Subcutaneous abdominal adipose tissue (tissue), 5 donors: ENCODE data around the gene NRG3.

Experiments used
- H3K27ac ChIP-seq: one replicate; pipeline ENCODE4 v1.7.0; 2013; ENCODE audit warnings: low read depth, mild to moderate bottlenecking, inconsistent platforms, low read length, moderate library complexity
- H3K27me3 ChIP-seq, 5 donors: one replicate each; pipeline ENCODE4 v1.7.0; 2013; ENCODE audit warnings: low read length in 5 of 5, inconsistent platforms in 1 of 5; ENCODE audit not compliant: control insufficient read depth in 5 of 5, insufficient read depth in 4 of 5
- H3K36me3 ChIP-seq, 5 donors: one replicate each; pipeline ENCODE4 v1.7.0; 2013; ENCODE audit warnings: low read length in 5 of 5; ENCODE audit not compliant: control insufficient read depth in 5 of 5, insufficient read depth in 5 of 5
- H3K4me1 ChIP-seq, 5 donors: one replicate each; pipeline ENCODE4 v1.7.0; 2013; ENCODE audit warnings: low read length in 5 of 5, mild to moderate bottlenecking in 3 of 5, moderate library complexity in 1 of 5; ENCODE audit not compliant: control insufficient read depth in 5 of 5, insufficient read depth in 5 of 5
- H3K4me3 ChIP-seq, 5 donors: one replicate each; pipeline ENCODE4 v1.7.0; 2013; ENCODE audit warnings: low read length in 5 of 5, low read depth in 1 of 5
- H3K9ac ChIP-seq, 5 donors: one replicate each; pipeline ENCODE4 v1.7.0; 2013; ENCODE audit warnings: low read length in 5 of 5, mild to moderate bottlenecking in 4 of 5, moderate library complexity in 3 of 5
- H3K9me3 ChIP-seq, 5 donors: one replicate each; pipeline ENCODE4 v1.7.0; 2013; ENCODE audit warnings: low read length in 5 of 5; ENCODE audit not compliant: control insufficient read depth in 5 of 5
- donor health status: healthy.
- donor health status: healthy.
- donor health status: healthy.
- donor health status: healthy.
- donor health status: healthy.

The NRG3 gene

GRCh38 chr10:82888809-82889455 lies 1013.9 kb downstream of the NRG3 start:
- Histone ChIP-seq H3K4me1 (no peaks in the 10 kb centered on the region), H3K4me3 (no peak overlapping the region), H3K36me3 (no peaks in the 10 kb centered on the region), H3K9ac (no peak overlapping the region), H3K9me3 (no peaks in the 10 kb centered on the region), H3K27ac (no peak overlapping the region), H3K27me3 (no peaks in the 10 kb centered on the region)

- Histone ChIP-seq H3K27ac (no peak overlapping the region), H3K9ac (no peak overlapping the region), H3K4me3 (no peak overlapping the region), H3K4me1 (no peaks in the 10 kb centered on the region), H3K27me3 (no peaks in the 10 kb centered on the region), H3K36me3 (no peaks in the 10 kb centered on the region), H3K9me3 (no peaks in the 10 kb centered on the region)
Measured at GRCh38 chr10:82889728-82890127, 1014.7 kb downstream of the NRG3 start.

GRCh38 chr10:82890573-82890972 lies 1015.6 kb downstream of the NRG3 start:
- H3K27me3 ChIP-seq: no peaks in the 10 kb centered on the region
- no peak overlapping the region for H3K9ac ChIP-seq
- peaks cover 0 to 2% (median 0%) of the 10 kb centered on the region in 5 donors for H3K9me3 ChIP-seq
- no peaks in the 10 kb centered on the region for H3K4me1 ChIP-seq
- H3K4me3 ChIP-seq: no peak overlapping the region
- H3K36me3 ChIP-seq: no peaks in the 10 kb centered on the region
- no peak overlapping the region for H3K27ac ChIP-seq

- H3K36me3 ChIP-seq: no peaks in the 10 kb centered on the region
- peaks cover 0 to 3% (median 0%) of the 10 kb centered on the region in 5 donors for H3K9me3 ChIP-seq
- no peak overlapping the region for H3K27ac ChIP-seq
- no peak overlapping the region for H3K9ac ChIP-seq
- no peaks in the 10 kb centered on the region for H3K4me1 ChIP-seq
- no peaks in the 10 kb centered on the region for H3K27me3 ChIP-seq
- no peak overlapping the region for H3K4me3 ChIP-seq
Measured at GRCh38 chr10:82908096-82908495, 1033.1 kb downstream of the NRG3 start.

- Histone ChIP-seq H3K36me3 (no peaks in the 10 kb centered on the region), H3K9me3 (peaks cover 0 to 3% (median 0%) of the 10 kb centered on the region in 5 donors), H3K9ac (no peak overlapping the region), H3K4me1 (no peaks in the 10 kb centered on the region), H3K27me3 (no peaks in the 10 kb centered on the region), H3K27ac (no peak overlapping the region), H3K4me3 (no peak overlapping the region)
Measured at GRCh38 chr10:82908751-82909150, 1033.8 kb downstream of the NRG3 start.

GRCh38 chr10:82910301-82910700 lies 1035.3 kb downstream of the NRG3 start:
- no peaks in the 10 kb centered on the region for H3K36me3 ChIP-seq
- no peaks in the 10 kb centered on the region for H3K27me3 ChIP-seq
- H3K9ac ChIP-seq: no peak overlapping the region
- no peak overlapping the region for H3K4me3 ChIP-seq
- peaks cover 0 to 3% (median 0%) of the 10 kb centered on the region in 5 donors for H3K9me3 ChIP-seq
- H3K4me1 ChIP-seq: peaks cover 0 to 3% (median 0%) of the 10 kb centered on the region in 5 donors
- no peak overlapping the region for H3K27ac ChIP-seq

GRCh38 chr10:82914655-82915136 lies 1039.7 kb downstream of the NRG3 start:
- H3K4me1 ChIP-seq: peaks cover 0 to 3% (median 0%) of the 10 kb centered on the region in 5 donors
- no peaks in the 10 kb centered on the region for H3K36me3 ChIP-seq
- H3K27ac ChIP-seq: no peak overlapping the region
- H3K9ac ChIP-seq: no peak overlapping the region
- H3K27me3 ChIP-seq: no peaks in the 10 kb centered on the region
- no peak overlapping the region for H3K4me3 ChIP-seq
- peaks cover 0 to 3% (median 0%) of the 10 kb centered on the region in 5 donors for H3K9me3 ChIP-seq

- no peaks in the 10 kb centered on the region for H3K27me3 ChIP-seq
Measured at GRCh38 chr10:82916941-82917340, 1041.9 kb downstream of the NRG3 start.

GRCh38 chr10:82918022-82918421 lies 1043.0 kb downstream of the NRG3 start:
- H3K36me3 ChIP-seq: no peaks in the 10 kb centered on the region
- no peak overlapping the region for H3K4me3 ChIP-seq
- no peaks in the 10 kb centered on the region for H3K27me3 ChIP-seq
- H3K9me3 ChIP-seq: no peaks in the 10 kb centered on the region
- no peak overlapping the region for H3K27ac ChIP-seq
- H3K9ac ChIP-seq: no peak overlapping the region
- H3K4me1 ChIP-seq: peaks cover 0 to 3% (median 0%) of the 10 kb centered on the region in 5 donors

More at GRCh38 chr10:82916941-82917340, 1041.9 kb downstream of the NRG3 start:
- no peaks in the 10 kb centered on the region for H3K36me3 ChIP-seq
- H3K4me1 ChIP-seq: peaks cover 0 to 3% (median 0%) of the 10 kb centered on the region in 5 donors
- H3K4me3 ChIP-seq: no peak overlapping the region
- H3K9ac ChIP-seq: no peak overlapping the region
- no peak overlapping the region for H3K27ac ChIP-seq
- H3K9me3 ChIP-seq: no peaks in the 10 kb centered on the region

- Histone ChIP-seq H3K4me1 (no peaks in the 10 kb centered on the region), H3K27me3 (no peaks in the 10 kb centered on the region), H3K4me3 (no peak overlapping the region), H3K36me3 (no peaks in the 10 kb centered on the region), H3K27ac (no peak overlapping the region), H3K9me3 (no peaks in the 10 kb centered on the region), H3K9ac (no peak overlapping the region)
Measured at GRCh38 chr10:82922046-82922445, 1047.1 kb downstream of the NRG3 start.
